Ovary (tissue), 3 donors: ENCODE results near the gene PAFAH2.

ENCODE experiments used
- CTCF ChIP-seq, 3 donors: fragments of 450-650 bp in 2 of 3; fragments of 200-600 bp in 1 of 3; IDR thresholded peaks; one replicate each; pipeline versions ENCODE4 v1.5.1 to v1.8.0; 2016 to 2022; ENCODE audit warnings: antibody characterized with exemption in 3 of 3, mild to moderate bottlenecking in 1 of 3
- POLR2A ChIP-seq: fragments of 450-650 bp; IDR thresholded peaks from one replicate; pipeline ENCODE4 v1.6.1; 2017; ENCODE audit warnings: antibody characterized with exemption, mild to moderate bottlenecking, moderate library complexity
- donor health status: DM: no; HTN: no; CAD: no.

DNA sequence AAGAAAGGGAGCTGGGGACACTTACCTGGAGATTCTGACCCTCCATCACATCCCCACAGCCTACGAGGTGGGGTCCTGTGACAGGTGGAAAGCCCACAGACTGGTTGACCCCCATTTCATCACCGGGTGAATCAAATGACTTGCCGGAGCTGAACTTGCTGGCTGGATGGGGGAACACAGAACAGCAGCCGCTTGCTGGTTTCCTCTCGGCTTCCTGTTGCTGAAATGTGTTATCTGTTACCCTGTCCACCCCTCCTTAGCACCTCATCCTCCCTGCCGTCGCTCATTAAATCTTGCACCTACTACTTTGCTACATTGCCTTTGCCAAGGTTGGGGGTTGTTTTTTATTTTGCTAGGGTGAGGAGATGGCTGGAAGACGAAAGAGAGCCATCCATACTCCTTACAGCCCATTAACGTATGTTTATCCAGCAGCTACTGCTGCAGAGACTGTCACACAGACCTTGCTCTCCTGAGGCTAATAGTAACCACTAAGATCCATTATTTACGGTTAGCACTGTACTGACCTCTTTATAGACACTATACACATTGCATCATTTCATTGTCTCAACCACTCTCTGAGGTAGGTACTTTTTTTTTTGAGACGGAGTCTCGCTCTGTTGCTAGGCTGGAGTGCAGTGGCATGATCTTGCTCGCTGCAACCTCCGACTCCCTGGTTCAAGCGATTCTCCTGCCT, 7.0 kb downstream of the PAFAH2 start:
- TF ChIP-seq CTCF (IDR thresholded peaks at IDR 0.05): no peak
- no peak for TF ChIP-seq POLR2A
